K562 (cell line): ENCODE data around the gene ALKBH3. TPM values are rescaled to one million over a fixed set of nuclear protein-coding genes. Genes with fewer than 3 reads are reported as not detected.

ENCODE experiments used
- EGR1 ChIP-seq: fragments of 450-650 bp; conservative IDR thresholded peaks from 2 replicates; pipeline ENCODE4 v1.6.1; 2017; ENCODE audit warnings: mild to moderate bottlenecking
- ELF1 ChIP-seq: fragments of 200-800 bp; sonication (Bioruptor generic); IDR thresholded peaks from 2 replicates; pipeline ENCODE4 v1.6.1; 2016; ENCODE audit warnings: missing genetic modification characterization, missing compliant biosample characterization
- EWSR1 ChIP-seq: fragments of 450-650 bp; IDR thresholded peaks from 2 replicates; pipeline ENCODE4 v1.6.1; 2018; ENCODE audit warnings: borderline replicate concordance, mild to moderate bottlenecking, low read depth, moderate library complexity; ENCODE audit not compliant: partially characterized antibody
- EZH2 ChIP-seq: IDR thresholded peaks from 2 replicates; pipeline ENCODE4 v1.6.1; 2012; ENCODE audit warnings: low read depth, mild to moderate bottlenecking, inconsistent platforms, low read length, borderline replicate concordance
- JUND ChIP-seq, 2 experiments: IDR thresholded peaks; 2 replicates in 1 of 2; 3 replicates in 1 of 2; pipeline ENCODE4 v1.6.1; 2011; ENCODE audit warnings: borderline replicate concordance in 2 of 2, low read depth in 2 of 2, low read length in 2 of 2, improper control_type of control experiment in 1 of 2, missing biosample characterization in 1 of 2, missing genetic modification characterization in 1 of 2, missing genetic modification reagents in 1 of 2
- LARP7 ChIP-seq: fragments of 450-650 bp; IDR thresholded peaks from 2 replicates; pipeline ENCODE4 v1.6.1; 2016
- MYBL2 ChIP-seq, 2 experiments: fragments of 450-650 bp in 1 of 2; sonication (generic) in 1 of 2; formaldehyde crosslinking in 1 of 2; IDR thresholded peaks; 2 replicates each; pipeline versions ENCODE4 v1.6.1 to v1.8.1; 2017 to 2022; ENCODE audit warnings: borderline replicate concordance in 1 of 2, inconsistent platforms in 1 of 2, low read depth in 1 of 2, mild to moderate bottlenecking in 1 of 2, missing genetic modification reagents in 1 of 2, moderate library complexity in 1 of 2
- SNIP1 ChIP-seq: fragments of 450-650 bp; IDR thresholded peaks from 2 replicates; pipeline ENCODE4 v1.7.1; 2017; ENCODE audit warnings: low read depth, mild to moderate bottlenecking
- ZNF121 ChIP-seq: sonication (generic); formaldehyde crosslinking; conservative IDR thresholded peaks from 2 replicates; pipeline ENCODE4 v1.8.0; 2022; ENCODE audit warnings: missing genetic modification reagents
- ZNF165 ChIP-seq: fragments of 250-450 bp; sonication (Bioruptor Pico); IDR thresholded peaks from 2 replicates; pipeline ENCODE4 v1.4.0; 2020; ENCODE audit warnings: borderline replicate concordance
- ZNF507 ChIP-seq: conservative IDR thresholded peaks from 2 replicates; pipeline ENCODE4 v1.6.1; 2017; ENCODE audit warnings: missing genetic modification characterization, missing compliant biosample characterization
- ZNF584 ChIP-seq: fragments of 200-800 bp; sonication (Bioruptor generic); IDR thresholded peaks from 2 replicates; pipeline ENCODE4 v1.6.1; 2016; ENCODE audit warnings: low read depth, mild to moderate bottlenecking, missing genetic modification characterization, missing compliant biosample characterization
- ZNF764 ChIP-seq: fragments of 250-450 bp; sonication (Bioruptor Pico); IDR thresholded peaks from 2 replicates; pipeline ENCODE4 v1.4.0; 2020; ENCODE audit warnings: low read depth, mild to moderate bottlenecking, moderate library complexity
- polyA plus RNA-seq, 8 experiments: library from polyadenylated mRNA; depleted of rRNA in 4 of 8; stranded (reverse) in 5 of 8; unstranded in 3 of 8; fragments of >200 nt; fragmentation: Nextera tagmentation in 2 of 8; fragmentation: Illumina TruSeq in 1 of 8; extraction: Ambion mirVana in 2 of 8; extraction: Trizol in 1 of 8; gene quantifications; 2 replicates each; pipeline versions ENCODE4 v1.2.1 to v1.2.3, GENCODE V29; 2011 to 2014; ENCODE audit warnings: inconsistent platforms in 1 of 8, missing spikeins in 1 of 8
- total RNA-seq, 7 experiments: library from RNA; depleted of rRNA in 6 of 7; stranded (reverse); fragments of >200 nt in 6 of 7; fragmentation: Illumina TruSeq in 2 of 7; extraction: Trizol in 2 of 7; gene quantifications; 2 replicates each; pipeline versions ENCODE4 v1.2.1 to v1.2.3, GENCODE V29; 2011 to 2021; ENCODE audit warnings: low replicate concordance in 1 of 7
- TF ChIP-seq, protein P1 (sequence below), 2 experiments: fragments of 450-650 bp; IDR thresholded peaks; 2 replicates each; pipeline ENCODE4 v1.6.1; 2016; ENCODE audit warnings: mild to moderate bottlenecking in 2 of 2, borderline replicate concordance in 1 of 2, low read depth in 1 of 2, moderate library complexity in 1 of 2

ALKBH3 gene
- total and polyA plus RNA-seq, 9 of the 15 experiments (the other 6 are each of a cell fraction or from before 2014, with no cell fraction given) = 16.0 to 49.9 (median 36.5) TPM

- TF ChIP-seq EZH2 = no peak
- TF ChIP-seq EGR1 = no peak
- no peak for TF ChIP-seq LARP7
- TF ChIP-seq JUND (IDR thresholded peaks at IDR 0.05; ENCODE audit: borderline replicate concordance, low read depth, low read length) = no peak
- TF ChIP-seq JUND (tag; IDR thresholded peaks at IDR 0.05; ENCODE audit: borderline replicate concordance, low read depth, low read length) = no peak
- no peak for TF ChIP-seq SNIP1
- TF ChIP-seq, protein P1, sequence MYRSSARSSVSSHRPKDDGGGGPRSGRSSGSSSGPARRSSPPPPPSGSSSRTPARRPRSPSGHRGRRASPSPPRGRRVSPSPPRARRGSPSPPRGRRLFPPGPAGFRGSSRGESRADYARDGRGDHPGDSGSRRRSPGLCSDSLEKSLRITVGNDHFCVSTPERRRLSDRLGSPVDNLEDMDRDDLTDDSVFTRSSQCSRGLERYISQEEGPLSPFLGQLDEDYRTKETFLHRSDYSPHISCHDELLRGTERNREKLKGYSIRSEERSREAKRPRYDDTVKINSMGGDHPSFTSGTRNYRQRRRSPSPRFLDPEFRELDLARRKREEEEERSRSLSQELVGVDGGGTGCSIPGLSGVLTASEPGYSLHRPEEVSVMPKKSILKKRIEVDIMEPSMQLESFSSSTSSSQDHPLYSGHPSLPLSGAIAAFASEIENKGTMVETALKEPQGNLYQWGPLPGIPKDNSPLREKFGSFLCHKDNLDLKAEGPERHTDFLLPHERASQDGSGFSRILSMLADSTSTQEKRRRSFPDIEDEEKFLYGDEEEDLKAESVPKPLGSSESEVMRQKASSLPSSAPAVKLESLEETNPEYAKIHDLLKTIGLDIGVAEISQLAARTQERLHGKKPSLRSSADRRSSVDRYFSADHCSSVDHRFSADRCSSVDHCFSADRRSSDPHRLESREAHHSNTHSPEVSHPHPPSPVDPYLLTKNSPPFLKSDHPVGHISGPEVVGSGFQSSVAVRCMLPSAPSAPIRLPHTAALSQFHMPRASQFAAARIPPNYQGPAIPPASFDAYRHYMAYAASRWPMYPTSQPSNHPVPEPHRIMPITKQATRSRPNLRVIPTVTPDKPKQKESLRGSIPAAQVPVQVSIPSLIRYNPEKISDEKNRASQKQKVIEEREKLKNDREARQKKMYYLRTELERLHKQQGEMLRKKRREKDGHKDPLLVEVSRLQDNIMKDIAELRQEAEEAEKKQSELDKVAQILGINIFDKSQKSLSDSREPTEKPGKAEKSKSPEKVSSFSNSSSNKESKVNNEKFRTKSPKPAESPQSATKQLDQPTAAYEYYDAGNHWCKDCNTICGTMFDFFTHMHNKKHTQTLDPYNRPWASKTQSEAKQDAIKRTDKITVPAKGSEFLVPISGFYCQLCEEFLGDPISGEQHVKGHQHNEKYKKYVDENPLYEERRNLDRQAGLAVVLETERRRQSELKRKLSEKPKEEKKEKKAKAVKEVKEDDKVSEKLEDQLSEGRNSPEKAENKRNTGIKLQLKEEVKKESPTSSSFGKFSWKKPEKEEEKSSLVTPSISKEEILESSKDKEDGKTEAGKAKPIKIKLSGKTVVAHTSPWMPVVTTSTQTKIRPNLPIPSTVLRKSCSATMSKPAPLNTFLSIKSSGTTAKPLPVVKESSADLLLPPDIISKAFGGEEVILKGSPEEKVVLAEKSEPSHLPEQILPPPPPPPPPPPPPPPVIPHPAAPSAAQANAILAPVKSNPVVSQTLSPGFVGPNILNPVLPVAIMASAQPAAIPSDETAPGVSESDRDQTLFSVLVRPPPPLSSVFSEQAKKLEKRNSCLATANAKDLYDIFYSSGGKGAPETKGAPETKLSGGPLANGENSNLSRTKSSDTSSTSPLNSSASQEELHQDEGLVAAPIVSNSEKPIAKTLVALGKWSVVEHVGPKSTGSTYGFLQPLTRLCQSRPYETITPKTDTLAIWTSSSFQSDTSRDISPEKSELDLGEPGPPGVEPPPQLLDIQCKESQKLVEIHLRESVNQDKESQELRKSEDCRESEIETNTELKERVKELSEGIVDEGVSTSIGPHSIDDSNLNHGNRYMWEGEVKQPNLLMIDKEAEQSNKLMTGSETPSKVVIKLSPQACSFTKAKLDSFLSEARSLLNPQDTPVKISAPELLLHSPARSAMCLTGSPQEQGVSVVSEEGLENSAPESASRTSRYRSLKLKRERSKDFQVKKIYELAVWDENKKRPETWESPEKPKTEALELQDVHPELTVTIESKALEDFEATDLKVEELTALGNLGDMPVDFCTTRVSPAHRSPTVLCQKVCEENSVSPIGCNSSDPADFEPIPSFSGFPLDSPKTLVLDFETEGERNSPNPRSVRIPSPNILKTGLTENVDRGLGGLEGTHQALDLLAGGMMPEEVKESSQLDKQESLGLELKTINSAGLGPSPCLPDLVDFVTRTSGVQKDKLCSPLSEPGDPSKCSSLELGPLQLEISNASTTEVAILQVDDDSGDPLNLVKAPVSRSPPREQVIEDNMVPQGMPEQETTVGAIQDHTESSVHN (IDR thresholded peaks at IDR 0.05; ENCODE audit: borderline replicate concordance in 1 of 2, low read depth in 1 of 2) = no peak
- no peak for TF ChIP-seq ZNF165 (CRISPR knock-in tag)
- TF ChIP-seq ZNF764 = no peak
- no peak for TF ChIP-seq ELF1 (tag)
- no peak for TF ChIP-seq ZNF121 (CRISPR knock-in tag)
- TF ChIP-seq EWSR1 = no peak
- TF ChIP-seq ZNF507 (tag) = no peak
- no peak for TF ChIP-seq ZNF584 (CRISPR knock-in tag)
- no peak for TF ChIP-seq MYBL2 (IDR thresholded peaks at IDR 0.05; ENCODE audit: low read depth)
- no peak for TF ChIP-seq MYBL2 (CRISPR knock-in tag; IDR thresholded peaks at IDR 0.05; ENCODE audit: borderline replicate concordance)
Observed at GRCh38 chr11:43941257-43941994, 60.8 kb downstream of the ALKBH3 start (continued).
